NCI-H526 treated with DMSO at 0.1 percent for 48 hours (cell line): ENCODE data around the gene CORO2B.
"Not testable (repeated sequence)": the region's sequence is repeated elsewhere in the genome, so short reads cannot be mapped to it uniquely, and the experiment has no call there.

Experiments
- DNase-seq: peaks from one replicate; lab custom pipeline; 2025; lab: John Stamatoyannopoulos, UW

Gene CORO2B

DNA sequence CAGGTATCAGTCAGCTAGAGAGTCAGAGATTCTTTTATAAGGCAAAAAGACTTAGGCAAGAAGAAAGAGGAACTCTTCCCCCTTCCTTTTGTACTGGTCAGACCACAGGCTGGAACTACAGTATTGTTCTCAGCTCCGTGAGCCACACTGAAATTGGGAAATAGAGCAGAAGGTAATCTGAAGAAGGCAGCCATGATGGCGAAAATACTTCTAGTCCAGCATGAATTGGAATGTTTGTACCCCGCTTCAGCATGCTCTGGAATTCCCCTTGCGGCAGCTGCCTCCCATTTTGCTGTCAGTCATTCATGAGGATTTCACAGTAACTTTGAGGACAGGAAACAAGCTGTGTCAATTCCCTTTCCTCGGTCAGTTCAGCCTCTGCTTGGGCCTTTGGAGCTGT, 96.2 kb downstream of the CORO2B start:
- no peak for DNase-seq

DNA sequence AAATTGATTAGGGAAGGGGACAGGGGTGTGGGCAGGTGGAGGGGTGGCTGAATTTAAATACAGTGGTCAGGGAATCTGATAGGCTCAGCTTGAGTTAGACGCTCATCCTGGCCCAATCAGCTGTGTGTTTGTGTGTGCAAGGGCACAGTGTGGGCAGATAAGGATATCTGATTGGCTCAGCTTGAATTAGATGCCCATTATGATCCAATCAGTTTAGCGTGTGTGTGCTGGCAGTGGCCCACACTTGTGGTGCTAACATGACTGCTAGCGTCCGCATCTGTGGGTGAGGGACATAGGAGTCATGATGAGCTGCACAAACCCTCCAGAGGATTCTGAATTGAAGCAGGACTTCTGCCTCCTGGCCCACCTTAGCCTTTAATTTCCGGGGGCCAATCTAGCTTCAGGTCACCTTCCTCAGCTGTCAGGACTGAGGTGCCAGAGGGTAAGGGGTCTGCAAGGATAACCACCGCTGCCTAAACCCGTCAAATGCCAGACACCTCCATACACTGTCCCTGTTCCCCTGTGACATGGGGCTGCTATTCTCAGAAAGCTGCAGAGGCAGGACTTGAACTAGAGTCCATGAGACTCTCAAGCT, 97.3 kb downstream of the CORO2B start:
- DNase-seq = no peak

DNA sequence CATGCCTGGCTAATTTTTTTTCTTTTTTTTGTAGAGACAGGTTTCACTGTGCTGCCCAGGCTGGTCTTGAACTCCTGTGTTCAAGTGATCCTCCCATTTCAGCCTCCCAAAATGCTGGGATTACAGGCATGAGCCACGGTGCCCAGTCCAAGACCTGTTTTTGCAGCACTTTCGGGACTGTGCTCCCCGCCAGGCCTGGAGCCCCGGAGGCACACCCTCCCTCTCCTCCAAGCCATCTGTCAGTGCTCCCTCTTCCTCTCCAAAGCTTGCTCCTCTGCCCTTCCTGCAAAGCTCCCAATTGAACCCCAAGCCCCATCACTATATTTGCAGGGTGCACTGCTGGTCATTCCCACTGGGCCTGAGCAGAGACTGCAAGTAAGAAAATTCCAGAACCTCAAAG, 98.1 kb downstream of the CORO2B start:
- no peak for DNase-seq

DNA sequence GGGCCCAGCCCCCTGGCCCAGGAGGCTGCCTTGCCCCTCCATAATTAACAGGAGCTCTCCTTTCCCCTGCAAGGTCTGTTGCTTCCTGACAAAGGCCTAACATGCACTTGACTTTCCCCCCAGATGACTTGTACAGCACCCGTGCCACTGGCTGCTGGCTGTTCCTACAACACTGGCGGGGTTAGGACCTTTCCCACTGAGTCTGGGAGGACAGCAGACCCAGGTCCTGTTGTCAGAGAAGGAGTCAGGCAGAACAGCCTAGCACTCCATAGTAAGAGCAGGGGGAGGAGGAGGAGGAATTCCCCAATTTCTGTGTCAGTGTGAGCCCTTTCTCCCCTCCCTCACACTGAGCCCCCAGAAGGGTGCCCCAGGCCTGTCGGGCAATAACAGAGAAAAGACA, 99.2 kb downstream of the CORO2B start:
- DNase-seq = no peak

DNA sequence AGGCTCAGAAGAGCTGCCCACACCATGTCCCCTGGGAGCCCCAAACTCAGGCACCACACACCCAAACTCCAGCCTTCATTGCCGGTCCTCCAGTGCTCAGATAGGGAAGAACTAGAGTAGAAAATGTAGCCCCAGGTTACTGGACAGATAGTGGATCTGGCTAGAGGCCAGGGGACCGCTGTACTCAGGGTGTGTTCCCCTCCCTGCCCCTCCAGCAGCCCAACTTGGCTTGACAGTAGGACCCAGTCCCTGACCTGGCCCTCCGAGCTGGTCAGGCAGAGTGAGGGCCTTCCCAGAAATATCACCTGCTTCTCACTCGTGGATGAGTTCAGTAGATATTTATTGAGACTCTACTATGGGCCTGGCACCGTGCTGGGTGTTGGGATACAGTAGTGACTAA, 100.0 kb downstream of the CORO2B start:
- DNase-seq = no peak

DNA sequence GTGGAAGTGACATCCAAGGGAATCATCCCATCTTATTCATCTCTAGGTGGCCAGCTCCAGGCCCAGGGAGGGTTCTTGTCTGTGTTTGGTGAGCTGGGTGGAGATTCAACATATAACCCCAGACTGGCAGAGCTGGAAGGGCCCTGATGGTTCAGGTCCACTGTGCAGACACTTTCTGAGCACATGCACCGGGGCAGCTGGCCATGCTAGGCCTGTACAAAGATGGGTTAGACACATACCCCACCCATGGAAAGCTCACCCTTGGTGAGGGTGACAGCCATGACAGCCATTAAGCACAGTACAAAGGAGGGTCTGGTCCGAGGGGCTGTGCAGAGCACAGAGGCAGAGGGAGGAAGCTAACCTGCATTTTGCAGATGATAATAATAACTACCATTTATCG, 100.4 kb downstream of the CORO2B start:
- DNase-seq = no peak

DNA sequence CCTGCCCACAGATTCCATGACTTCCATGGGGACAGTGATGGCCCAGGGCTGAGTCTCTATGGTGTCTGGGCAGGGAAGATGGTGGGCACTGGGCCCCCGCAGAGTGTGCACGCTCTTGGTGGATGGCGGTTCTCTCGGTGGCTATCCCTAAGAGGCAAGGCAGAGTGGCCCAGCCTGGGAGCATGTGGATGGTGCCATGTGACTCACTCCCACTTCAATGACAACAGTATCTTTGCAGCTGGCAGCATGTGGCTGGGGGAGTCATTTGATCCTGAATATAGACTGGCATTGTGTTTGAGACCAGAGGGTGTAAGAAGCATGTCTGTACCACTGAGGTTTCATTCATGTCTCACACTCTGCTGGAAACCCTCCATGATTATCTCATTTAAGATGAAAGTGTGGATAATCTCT, 101.2 kb downstream of the CORO2B start:
- DNase-seq = no peak

DNA sequence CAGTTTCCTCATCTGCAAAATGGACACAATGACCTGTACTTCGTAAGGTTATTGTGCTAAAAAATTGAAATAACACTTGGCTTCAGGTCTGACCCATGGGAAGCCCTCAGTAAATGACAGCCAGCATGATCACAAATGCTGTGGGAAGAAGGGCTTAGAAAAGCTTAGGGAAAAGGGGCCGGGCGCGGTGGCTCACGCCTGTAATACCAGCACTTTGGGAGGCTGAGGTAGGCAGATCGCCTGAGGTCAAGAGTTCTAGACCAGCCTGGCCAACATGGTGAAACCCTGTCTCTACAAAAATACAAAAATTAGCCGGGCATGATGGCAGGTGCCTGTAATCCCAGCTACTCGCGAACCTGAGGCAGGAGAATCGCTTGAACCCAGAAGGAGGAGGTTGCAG, 102.0 kb downstream of the CORO2B start:
- not testable (repeated sequence) for DNase-seq

DNA sequence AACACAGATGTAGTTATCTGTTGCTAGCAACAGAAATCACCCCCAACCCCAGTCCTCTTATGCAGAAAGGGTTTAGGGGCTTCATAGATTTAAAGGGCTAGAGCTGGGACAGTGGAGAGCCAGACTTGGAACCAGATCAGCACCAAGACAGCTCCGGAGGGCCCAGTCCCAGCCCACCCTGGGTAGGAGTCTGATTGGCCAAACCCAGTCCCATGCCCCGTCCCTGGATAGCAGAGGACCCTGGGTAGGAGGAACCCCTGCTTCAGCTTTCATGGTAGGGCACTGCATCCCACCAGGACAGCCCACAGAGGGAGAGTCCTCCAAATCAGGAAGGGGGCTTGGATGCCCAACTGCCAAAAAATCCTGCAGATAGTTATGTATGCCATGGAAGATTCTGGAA, 103.0 kb downstream of the CORO2B start:
- no peak for DNase-seq

DNA sequence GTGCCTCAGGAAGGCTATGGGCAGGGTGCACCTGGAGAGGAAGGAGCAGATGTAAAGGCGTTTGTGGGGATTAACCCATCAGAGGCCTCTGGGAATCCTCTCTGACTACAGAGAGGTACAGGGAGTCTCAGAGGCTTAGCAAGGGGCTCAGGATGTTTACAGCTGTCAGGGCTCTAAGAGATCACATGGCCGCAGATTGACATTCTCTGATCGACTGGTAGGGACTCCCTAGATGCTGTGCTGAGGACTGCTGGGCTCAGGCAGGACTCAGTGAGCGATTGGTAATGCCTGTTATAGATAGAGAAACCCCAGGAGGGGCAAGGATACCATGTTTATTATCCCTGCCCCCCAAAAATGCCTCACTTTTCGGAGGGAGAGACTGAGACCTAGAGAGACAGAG, 103.5 kb downstream of the CORO2B start:
- no peak for DNase-seq

DNA sequence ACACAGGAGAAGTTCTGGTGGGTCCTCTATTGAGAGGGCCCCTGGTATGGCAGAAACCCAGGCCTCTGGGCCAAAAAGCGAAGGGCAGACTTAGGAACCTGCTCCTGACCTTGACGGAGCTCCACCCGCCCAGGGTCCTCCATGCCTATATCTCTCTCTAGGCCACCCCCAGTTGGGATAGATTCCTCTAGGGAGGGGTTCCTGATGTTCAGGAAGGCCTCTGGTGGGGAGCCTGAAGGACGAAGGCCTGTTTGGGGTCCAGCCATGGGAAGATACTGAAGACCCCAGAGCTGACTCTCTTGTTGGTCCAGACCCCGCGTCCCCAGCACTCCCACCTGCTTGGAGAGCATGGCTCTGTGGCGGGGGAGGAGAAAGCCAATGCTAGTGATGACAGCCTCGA, 104.2 kb downstream of the CORO2B start:
- no peak for DNase-seq

DNA sequence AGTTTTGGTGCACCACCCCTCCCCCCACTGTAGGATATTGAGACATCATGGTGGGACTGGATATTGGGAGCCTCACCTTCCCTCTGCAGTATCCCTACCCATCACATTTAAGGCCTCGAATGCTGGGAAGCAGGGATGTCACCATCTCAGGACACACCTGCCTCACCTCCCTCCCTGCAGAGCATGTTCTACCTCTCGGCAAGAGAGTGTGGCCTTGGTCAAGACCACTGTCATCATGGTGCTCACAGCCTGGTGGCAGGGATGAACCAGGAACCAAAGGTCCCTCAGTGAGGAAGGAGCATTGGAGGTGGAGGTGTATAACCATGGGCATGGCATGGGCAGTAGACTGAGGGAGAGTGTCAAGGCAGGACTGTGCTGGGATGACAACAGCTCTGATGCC, 104.8 kb downstream of the CORO2B start:
- DNase-seq = no peak

DNA sequence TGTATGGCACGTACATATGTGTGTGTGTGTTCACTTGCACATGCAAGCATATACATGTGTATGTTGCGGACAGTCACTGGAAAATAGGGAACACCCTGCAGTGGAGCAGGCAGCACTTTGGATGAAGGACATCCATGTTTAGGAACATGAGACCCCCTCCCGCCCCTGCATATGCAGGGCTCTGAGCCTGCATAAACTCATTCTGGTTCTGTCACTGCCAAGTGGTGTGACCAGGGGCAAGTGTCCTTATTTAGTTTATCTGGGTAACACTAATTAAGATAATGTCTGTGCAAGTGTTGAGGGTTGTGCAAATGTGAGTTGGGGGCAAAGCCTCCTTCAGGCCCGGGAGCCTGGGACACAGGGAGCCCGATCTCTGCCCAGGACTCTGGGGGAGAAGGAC, 105.7 kb downstream of the CORO2B start:
- DNase-seq = no peak

DNA sequence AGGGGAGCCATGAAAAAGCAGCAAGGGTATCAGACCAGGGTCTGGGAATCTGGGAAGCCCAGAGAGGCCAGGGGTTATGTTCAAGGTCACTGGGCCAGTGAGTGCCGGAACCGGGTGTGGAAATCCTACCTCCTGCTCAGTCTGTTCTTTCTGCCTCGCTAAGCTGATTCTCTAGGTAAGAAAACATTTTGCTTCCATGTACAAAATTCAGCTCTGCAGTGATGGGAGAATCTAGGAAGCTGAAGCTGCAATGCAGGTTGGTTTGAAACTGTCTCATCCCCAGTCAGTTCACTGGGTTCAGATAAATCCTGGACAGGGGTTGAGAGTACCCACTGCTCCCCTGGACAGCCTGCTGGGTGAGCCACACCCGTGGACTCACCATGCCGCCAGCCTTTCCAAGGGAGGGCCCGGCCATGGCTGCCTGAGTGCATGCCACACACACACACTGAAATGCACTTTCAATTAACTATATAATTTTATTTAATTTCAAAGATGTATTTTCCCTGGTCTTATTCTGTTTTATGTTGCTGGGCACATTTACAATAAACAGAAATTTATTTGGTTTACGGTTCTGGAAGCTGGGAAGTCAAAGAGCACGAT, 108.4 kb downstream of the CORO2B start:
- no peak for DNase-seq

DNA sequence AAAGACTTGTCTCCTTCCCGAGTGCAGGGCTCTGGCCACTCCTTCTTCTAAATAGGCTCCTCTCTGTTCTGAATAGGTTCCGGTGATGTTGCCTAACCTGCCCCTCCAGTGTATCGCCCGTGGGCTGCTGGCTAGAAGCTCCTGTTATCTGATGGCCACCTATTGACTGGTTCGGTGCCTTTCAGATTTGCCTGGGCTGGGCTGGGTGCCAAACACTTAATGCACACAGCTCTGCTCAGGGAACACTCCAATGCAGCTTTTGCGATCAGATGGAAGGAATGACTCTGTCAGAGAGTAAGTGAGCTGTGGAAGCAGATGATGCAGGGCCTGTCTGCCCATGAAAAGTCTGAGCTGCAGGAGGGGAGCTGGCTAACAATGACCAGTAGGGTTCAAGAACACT, 112.9 kb downstream of the CORO2B start:
- DNase-seq = no peak

DNA sequence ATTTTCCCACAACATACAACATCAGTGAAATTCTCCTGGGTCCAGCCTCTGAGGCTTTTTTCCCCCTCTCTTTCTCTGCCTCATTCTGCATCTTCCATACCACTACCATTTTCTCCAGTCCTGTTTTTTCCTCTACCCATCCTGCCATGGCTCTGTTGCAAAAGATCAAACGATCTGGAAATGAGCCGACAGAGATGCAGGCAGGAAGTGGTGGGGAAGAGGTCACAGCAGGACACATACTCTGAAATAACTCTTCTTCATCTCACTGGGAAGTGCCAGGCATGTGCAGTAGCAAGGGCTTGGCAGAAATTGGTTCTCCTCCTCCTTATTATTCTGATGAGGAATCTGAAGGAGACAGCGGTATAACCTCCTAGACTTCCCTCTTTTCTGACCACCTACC, 114.3 kb downstream of the CORO2B start:
- DNase-seq = no peak

DNA sequence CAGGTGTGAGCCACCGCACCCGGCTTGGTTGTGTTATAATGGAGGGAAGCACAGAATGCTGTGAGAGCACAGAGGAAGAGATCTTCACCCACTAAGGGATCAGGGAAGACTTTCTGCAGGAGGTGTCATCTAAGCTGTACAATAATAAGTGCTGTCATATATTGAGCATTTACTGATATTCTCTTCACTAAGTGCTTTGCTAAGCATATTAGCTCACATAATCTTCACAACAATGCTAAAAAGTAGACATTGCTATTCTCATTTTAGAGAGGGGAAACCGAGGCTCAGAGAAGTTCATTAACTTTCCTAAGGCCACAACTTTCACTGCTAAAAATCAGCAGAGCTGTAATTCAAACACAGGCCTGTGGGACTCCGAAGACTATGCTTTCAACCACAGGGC, 115.3 kb downstream of the CORO2B start:
- DNase-seq = no peak

DNA sequence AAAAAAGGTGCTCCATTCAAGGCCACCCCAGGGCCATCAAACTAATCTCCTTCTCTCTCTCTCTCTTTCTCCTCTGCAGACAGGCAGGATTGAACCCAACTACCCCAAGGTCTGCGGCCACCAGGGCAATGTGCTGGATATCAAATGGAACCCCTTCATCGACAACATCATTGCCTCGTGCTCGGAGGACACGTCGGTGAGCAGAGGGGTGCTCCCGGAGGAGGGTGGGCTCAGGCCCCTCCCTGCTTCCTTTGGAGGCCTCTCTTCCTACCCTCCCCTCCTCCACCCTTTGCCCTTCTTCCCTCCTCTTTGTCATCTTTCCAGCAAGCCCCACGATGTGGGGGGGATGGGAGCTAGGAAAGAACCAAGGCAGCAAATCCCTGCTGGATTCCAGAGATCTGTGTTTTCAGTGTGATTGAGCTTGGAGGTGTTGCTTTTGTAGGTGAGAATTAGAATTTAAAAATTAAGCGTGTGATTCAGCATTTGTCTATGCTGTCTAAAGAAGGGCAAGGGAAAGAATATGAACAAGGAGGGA, 116.3 kb downstream of the CORO2B start:
- DNase-seq = no peak

DNA sequence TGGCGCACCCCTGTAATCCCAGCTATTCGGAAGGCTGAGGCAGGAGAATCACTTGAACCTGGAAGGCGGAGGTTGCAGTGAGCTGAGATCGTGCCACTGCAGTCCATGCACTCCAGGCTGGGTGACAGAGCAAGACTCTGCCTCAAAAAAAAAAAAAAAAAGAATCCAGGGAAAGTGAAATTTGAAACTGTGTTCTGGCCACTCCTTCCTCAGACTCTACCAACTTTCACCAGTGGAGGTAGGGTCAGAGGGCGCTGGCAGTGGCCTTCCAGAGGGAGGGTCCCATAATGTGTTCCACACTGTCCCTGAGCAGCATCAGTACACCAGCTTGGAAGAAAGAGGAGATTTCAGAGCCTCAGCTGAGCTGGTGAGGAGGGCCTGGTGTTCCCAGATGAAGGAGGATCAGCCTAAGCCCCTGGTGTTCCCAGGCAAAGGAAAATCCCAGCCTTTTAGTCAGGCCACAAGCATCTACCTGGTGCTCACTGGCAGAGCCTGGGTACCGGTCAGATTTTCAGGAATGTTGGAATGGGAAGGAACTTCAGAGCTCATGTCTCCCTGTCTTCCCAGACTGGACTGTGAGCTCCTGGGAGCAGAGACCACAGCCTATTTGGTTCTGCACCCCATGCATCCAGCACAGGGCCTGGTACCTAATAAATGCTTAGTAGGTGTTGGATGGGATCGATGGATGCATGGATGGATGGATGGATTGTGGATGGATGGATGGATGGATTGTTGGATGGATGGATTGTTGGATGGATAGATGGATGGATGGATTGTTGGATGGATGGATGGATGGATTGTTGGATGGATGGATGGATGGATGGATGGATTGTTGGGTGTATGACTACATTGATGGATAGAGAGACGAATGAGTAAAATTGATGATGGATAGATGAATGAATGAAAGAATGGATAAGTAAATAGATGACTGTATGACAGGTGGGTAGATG, 117.9 kb downstream of the CORO2B start:
- no peak for DNase-seq

DNA sequence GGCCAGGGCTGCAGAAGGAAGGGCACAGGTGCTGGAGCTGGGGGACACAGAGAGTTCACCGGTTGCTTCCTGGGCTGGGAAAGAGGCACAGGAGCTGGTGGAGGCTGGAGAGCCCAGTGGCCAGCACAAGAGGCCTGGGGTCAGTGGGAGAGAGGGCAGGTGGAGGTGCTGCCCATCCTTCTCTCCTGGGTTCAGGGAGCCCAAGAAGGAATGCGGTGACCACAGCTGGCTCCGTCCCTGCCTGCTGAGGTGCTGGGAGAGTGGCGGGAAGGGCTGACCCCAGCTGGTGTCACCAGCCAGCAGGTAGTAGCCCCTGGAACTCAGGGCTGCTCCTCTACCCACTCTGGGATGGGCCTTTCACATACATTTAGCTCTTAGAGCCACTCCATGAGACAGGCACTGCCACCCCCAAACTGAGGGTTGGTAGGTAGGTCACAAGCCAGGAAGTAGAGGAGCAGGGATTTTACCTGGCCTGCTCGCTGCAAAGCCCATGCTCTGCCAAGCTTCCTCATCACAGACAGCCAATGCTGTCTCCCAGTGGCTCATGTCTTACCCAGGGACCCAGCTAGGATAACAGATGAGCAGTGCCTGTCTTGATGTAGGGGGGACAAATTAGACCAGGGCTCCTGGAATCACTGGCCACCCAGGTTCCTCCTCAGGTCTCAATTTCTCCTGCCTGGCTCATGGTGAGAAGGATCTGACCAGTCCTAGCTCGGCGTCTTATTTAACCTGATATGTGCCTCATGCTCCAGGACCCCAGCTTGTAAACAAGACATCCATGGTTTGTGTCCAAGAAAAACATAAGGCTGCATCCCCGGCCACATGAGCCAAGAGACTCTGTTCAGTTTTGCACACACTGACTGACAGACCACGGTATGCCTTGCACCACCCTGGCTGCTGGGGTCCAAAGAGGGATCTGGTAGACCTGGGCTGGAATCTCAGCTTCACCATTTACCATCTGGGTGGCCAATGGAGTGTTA, 119.2 kb downstream of the CORO2B start:
- no peak for DNase-seq

DNA sequence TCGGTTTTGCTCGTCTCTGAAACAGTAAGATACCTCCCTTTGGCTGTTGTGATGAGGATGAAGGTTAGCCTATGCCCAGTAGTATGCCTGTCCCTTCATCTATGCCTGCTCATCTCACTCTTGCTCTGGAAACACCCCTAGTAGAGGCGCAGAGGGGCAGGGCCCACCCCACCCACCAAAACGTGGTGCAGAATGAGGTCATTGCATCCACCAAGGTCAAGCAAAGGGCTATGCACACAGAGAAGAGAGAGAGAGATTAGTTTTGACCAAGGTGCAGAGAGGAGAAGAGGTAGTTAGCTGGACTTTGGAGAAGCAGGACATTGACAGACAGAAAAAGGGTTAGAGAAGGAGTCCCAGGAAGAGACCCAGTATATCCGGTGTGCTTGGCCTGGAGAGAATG, 119.9 kb downstream of the CORO2B start:
- DNase-seq = no peak
